ENCODE results near the gene PIGQ. TPM values are rescaled to one million over a fixed set of nuclear protein-coding genes. Genes with fewer than 3 reads are reported as not detected.
A peak's percentile ranks its signal among the peaks of the same experiment; 100 is the strongest.

The PIGQ gene
- 10 to 100 TPM; 28.0 to 89.7 (median 50.2) TPM for polyA plus RNA-seq (ENCODE audit: insufficient read length in 4 of 4)

GRCh38 chr16:569445-570254, at the start of gene PIGQ:
PIGQ (plus strand) TSS chr16:569968; CDS start chr16:574075, 4,107 bp downstream.
- no peak for DNase-seq (ENCODE audit: low read depth in 4 of 4, low spot score in 3 of 4)

GRCh38 chr16:520847-521246, 48.9 kb upstream of the PIGQ start:
- DNase-seq (ENCODE audit: low read depth in 4 of 4, low spot score in 3 of 4): no peak

- no peak for DNase-seq (ENCODE audit: low read depth in 4 of 4, low spot score in 3 of 4)
Measured at GRCh38 chr16:521381-522210, 48.2 kb upstream of the PIGQ start.

- no peak for DNase-seq (ENCODE audit: low read depth in 4 of 4, low spot score in 3 of 4)
Measured at GRCh38 chr16:522320-523096, 47.3 kb upstream of the PIGQ start.

- no peak for DNase-seq (ENCODE audit: low read depth in 4 of 4, low spot score in 3 of 4)
Measured at GRCh38 chr16:523097-523741, 46.5 kb upstream of the PIGQ start.

- no peak for DNase-seq (ENCODE audit: low read depth in 4 of 4, low spot score in 3 of 4)
Measured at GRCh38 chr16:524274-525040, 45.3 kb upstream of the PIGQ start.

GRCh38 chr16:525123-525519, 44.6 kb upstream of the PIGQ start:
- no peak for DNase-seq (ENCODE audit: low read depth in 4 of 4, low spot score in 3 of 4)

- DNase-seq (ENCODE audit: low read depth in 4 of 4, low spot score in 3 of 4): no peak
Measured at GRCh38 chr16:525520-526180, 44.1 kb upstream of the PIGQ start.

- DNase-seq (ENCODE audit: low read depth in 4 of 4, low spot score in 3 of 4): no peak
Measured at GRCh38 chr16:526181-527014, 43.4 kb upstream of the PIGQ start.

- peak; percentile 81 to 83 (median 81) for DNase-seq (ENCODE audit: low read depth in 4 of 4, low spot score in 3 of 4)
Measured at GRCh38 chr16:527015-527903, 42.5 kb upstream of the PIGQ start, which contains the start of gene CAPN15. CAPN15 (plus strand) TSS chr16:527712; CDS start chr16:546839, 19,127 bp downstream.

- no peak for DNase-seq (ENCODE audit: low read depth in 4 of 4, low spot score in 3 of 4)
Measured at GRCh38 chr16:528111-529011, 41.4 kb upstream of the PIGQ start.

- no peak for DNase-seq (ENCODE audit: low read depth in 4 of 4, low spot score in 3 of 4)
Measured at GRCh38 chr16:529012-529575, 40.7 kb upstream of the PIGQ start.

GRCh38 chr16:530111-530817, 39.5 kb upstream of the PIGQ start:
- DNase-seq (ENCODE audit: low read depth in 4 of 4, low spot score in 3 of 4): no peak

- DNase-seq (ENCODE audit: low read depth in 4 of 4, low spot score in 3 of 4): no peak
Measured at GRCh38 chr16:531494-532125, 38.2 kb upstream of the PIGQ start.

Measured in left renal pelvis (tissue), 4 donors.